GM04504 (cell line): ENCODE measurements around the gene MAP3K2.

ENCODE experiments used
- DNase-seq: peaks from one replicate; pipeline ENCODE4 v3.0.0-alpha.2; 2012; ENCODE audit warnings: low read depth

MAP3K2 gene, protein sequence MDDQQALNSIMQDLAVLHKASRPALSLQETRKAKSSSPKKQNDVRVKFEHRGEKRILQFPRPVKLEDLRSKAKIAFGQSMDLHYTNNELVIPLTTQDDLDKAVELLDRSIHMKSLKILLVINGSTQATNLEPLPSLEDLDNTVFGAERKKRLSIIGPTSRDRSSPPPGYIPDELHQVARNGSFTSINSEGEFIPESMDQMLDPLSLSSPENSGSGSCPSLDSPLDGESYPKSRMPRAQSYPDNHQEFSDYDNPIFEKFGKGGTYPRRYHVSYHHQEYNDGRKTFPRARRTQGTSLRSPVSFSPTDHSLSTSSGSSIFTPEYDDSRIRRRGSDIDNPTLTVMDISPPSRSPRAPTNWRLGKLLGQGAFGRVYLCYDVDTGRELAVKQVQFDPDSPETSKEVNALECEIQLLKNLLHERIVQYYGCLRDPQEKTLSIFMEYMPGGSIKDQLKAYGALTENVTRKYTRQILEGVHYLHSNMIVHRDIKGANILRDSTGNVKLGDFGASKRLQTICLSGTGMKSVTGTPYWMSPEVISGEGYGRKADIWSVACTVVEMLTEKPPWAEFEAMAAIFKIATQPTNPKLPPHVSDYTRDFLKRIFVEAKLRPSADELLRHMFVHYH

DNA sequence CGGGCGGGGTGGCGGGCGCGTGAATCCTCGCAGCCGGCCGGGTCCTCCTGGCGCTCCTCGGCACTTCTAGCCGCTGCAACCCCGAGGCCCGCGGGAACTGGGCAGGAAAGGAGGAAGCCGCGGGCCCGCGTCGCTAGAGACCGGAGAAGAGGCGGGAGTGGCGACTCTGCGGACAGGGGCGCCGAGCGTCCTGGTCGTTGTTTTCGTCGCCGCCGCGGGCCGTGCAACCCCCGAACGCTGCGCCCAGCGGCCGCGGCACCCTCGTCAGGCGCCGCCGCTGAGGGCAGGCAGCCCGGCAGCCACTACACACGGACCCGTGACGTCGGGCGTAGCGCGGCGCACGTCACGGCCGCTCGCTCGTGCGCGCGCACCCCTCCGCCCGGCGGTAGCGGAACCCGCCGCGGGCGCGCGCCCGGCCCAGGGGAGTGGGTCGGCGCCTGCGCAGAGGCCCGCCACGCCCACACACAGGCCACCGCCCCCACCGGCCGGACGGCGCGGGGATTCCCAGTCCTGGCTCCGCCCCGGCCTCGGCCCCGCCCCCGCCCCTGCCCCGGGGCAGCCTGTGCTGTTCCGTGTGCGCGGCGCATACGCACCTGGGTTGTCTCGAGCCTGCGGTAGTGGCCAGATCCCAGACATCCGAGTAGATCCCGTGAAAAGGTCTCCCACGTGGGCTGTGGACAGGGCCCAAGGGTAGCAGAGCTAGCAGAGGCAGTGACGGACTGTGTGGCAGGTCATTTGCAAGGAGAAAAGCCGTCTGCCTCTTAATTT is at the start of gene MAP3K2:
TSS of gene MAP3K2 (minus strand) at position 321 of the 768 bp plus-strand sequence. CDS start 44,846 bp downstream, outside the sequence.
- DNase-seq, result peak; percentile 82

GRCh38 chr2:127437056-127437455 is 49.3 kb upstream of the MAP3K2 start:
- no peak for DNase-seq

GRCh38 chr2:127434515-127434914 is 46.7 kb upstream of the MAP3K2 start:
- DNase-seq, result no peak

GRCh38 chr2:127431408-127432023 is 43.7 kb upstream of the MAP3K2 start:
- no peak for DNase-seq

DNA sequence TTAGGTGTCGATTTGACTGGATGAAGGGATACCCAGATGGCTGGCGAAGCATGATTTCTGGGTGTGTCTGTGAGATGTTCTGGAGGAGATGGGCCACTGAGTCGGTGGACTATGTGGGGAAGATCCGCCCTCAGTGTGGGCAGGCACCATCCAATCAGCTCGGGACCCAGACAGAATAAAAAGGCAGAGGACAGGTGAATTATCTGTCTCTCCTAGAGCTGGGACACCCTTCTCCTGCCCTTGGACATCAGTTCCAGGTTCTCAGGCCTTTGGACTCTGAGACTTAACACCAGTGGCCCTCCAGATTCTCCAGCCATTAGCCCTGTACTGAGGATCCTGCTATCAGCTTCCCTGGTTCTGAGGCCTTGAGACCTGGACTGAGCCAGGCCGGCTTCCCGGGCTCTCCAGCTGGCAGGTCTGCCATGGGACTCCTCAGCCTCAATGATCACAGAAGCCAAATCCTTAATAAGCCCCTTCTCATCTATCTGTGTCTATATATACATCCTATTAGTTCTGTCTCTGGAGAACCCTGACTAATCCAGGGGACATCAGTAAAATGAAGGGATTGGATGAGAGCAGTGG is 42.2 kb upstream of the MAP3K2 start:
- no peak for DNase-seq

DNA sequence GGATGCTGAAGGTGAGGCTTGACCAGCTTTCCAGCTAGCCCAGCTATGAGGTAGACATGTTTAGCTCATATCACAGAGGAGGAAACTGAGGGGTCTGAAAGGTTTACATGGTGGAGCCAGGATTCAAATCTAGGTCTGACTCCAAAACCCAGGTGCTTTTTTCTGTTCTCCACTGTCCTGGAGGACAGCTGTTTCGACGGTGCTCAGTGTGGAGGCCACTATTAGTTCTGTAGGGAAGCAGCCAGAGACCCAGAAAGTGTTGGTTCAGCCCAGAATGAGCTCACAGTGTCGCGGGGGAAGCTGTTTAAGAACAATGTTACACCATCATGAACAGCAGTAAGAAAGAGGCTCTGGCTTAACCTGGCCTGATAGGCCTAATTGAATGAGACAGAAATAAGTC is 41.5 kb upstream of the MAP3K2 start:
- no peak for DNase-seq

DNA sequence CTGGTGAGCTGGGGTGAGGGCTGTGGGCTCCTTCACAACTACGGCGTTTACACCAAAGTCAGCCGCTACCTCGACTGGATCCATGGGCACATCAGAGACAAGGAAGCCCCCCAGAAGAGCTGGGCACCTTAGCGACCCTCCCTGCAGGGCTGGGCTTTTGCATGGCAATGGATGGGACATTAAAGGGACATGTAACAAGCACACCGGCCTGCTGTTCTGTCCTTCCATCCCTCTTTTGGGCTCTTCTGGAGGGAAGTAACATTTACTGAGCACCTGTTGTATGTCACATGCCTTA is 41.0 kb upstream of the MAP3K2 start:
- DNase-seq, result no peak

DNA sequence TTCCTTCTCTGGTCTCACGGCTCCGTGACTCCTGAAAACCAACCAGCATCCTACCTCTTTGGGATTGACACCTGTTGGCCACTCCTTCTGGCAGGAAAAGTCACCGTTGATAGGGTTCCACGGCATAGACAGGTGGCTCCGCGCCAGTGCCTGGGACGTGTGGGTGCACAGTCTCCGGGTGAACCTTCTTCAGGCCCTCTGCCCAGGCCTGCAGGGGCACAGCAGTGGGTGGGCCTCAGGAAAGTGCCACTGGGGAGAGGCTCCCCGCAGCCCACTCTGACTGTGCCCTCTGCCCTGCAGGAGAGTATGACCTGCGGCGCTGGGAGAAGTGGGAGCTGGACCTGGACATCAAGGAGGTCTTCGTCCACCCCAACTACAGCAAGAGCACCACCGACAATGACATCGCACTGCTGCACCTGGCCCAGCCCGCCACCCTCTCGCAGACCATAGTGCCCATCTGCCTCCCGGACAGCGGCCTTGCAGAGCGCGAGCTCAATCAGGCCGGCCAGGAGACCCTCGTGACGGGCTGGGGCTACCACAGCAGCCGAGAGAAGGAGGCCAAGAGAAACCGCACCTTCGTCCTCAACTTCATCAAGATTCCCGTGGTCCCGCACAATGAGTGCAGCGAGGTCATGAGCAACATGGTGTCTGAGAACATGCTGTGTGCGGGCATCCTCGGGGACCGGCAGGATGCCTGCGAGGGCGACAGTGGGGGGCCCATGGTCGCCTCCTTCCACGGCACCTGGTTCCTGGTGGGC is 40.5 kb upstream of the MAP3K2 start:
- DNase-seq, result no peak

GRCh38 chr2:127427376-127428056 is 39.7 kb upstream of the MAP3K2 start:
- no peak for DNase-seq

DNA sequence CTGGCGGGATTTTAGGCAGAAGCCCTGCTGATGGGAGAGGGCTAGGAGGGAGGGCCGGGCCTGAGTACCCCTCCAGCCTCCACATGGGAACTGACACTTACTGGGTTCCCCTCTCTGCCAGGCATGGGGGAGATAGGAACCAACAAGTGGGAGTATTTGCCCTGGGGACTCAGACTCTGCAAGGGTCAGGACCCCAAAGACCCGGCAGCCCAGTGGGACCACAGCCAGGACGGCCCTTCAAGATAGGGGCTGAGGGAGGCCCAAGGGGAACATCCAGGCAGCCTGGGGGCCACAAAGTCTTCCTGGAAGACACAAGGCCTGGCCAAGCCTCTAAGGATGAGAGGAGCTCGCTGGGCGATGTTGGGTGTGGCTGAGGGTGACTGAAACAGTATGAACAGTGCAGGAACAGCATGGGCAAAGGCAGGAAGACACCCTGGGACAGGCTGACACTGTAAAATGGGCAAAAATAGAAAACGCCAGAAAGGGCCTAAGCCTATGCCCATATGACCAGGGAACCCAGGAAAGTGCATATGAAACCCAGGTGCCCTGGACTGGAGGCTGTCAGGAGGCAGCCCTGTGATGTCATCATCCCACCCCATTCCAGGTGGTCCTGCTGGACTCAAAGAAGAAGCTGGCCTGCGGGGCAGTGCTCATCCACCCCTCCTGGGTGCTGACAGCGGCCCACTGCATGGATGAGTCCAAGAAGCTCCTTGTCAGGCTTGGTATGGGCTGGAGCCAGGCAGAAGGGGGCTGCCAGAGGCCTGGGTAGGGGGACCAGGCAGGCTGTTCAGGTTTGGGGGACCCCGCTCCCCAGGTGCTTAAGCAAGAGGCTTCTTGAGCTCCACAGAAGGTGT is 39.0 kb upstream of the MAP3K2 start:
- DNase-seq, result no peak

DNA sequence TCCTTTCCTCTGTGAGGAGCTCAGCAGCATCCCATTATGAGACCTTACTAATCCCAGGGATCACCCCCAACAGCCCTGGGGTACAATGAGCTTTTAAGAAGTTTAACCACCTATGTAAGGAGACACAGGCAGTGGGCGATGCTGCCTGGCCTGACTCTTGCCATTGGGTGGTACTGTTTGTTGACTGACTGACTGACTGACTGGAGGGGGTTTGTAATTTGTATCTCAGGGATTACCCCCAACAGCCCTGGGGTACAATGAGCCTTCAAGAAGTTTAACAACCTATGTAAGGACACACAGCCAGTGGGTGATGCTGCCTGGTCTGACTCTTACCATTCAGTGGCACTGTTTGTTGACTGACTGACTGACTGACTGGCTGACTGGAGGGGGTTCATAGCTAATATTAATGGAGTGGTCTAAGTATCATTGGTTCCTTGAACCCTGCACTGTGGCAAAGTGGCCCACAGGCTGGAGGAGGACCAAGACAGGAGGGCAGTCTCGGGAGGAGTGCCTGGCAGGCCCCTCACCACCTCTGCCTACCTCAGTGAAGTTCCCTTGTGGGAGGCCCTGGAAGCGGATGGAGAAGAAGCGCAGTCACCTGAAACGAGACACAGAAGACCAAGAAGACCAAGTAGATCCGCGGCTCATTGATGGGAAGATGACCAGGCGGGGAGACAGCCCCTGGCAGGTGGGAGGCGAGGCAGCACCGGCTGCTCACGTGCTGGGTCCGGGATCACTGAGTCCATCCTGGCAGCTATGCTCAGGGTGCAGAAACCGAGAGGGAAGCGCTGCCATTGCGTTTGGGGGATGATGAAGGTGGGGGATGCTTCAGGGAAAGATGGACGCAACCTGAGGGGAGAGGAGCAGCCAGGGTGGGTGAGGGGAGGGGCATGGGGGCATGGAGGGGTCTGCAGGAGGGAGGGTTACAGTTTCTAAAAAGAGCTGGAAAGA is 38.0 kb upstream of the MAP3K2 start:
- DNase-seq, result no peak

GRCh38 chr2:127424598-127425520 is 37.1 kb upstream of the MAP3K2 start:
- DNase-seq, result no peak

DNA sequence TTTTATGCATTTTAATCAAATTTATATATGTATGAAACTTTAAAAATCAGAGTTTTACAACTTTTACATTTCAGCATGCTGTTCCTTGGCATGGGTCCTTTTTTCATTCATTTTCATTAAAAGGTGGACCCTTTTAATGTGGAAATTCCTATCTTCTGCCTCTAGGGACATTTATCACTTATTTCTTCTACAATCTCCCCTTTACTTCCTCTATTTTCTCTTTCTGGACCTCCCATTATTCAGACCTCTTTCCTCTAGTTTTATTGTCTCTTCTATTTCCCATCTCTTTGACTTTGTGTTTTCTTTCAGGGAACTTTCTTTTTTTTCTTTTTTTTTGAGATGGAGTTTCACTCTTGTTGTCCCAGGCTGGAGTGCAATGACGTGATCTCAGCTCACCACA is 36.1 kb upstream of the MAP3K2 start:
- no peak for DNase-seq

DNA sequence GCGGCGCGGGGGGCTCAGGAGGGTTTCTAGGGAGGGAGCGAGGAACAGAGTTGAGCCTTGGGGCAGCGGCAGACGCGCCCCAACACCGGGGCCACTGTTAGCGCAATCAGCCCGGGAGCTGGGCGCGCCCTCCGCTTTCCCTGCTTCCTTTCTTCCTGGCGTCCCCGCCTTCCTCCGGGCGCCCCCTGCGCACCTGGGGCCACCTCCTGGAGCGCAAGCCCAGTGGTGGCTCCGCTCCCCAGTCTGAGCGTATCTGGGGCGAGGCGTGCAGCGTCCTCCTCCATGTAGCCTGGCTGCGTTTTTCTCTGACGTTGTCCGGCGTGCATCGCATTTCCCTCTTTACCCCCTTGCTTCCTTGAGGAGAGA is 35.7 kb upstream of the MAP3K2 start:
- DNase-seq, result no peak

DNA sequence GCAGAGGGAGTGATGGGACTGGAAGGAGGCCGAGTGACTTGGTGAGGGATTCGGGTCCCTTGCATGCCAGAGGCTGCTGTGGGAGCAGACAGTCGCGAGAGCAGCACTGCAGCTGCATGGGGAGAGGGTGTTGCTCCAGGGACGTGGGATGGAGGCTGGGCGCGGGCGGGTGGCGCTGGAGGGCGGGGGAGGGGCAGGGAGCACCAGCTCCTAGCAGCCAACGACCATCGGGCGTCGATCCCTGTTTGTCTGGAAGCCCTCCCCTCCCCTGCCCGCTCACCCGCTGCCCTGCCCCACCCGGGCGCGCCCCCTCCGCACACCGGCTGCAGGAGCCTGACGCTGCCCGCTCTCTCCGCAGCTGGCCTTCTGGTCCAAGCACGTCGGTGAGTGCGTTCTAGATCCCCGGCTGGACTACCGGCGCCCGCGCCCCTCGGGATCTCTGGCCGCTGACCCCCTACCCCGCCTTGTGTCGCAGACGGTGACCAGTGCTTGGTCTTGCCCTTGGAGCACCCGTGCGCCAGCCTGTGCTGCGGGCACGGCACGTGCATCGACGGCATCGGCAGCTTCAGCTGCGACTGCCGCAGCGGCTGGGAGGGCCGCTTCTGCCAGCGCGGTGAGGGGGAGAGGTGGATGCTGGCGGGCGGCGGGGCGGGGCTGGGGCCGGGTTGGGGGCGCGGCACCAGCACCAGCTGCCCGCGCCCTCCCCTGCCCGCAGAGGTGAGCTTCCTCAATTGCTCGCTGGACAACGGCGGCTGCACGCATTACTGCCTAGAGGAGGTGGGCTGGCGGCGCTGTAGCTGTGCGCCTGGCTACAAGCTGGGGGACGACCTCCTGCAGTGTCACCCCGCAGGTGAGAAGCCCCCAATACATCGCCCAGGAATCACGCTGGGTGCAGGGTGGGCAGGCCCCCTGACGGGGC is 35.0 kb upstream of the MAP3K2 start:
- no peak for DNase-seq

DNA sequence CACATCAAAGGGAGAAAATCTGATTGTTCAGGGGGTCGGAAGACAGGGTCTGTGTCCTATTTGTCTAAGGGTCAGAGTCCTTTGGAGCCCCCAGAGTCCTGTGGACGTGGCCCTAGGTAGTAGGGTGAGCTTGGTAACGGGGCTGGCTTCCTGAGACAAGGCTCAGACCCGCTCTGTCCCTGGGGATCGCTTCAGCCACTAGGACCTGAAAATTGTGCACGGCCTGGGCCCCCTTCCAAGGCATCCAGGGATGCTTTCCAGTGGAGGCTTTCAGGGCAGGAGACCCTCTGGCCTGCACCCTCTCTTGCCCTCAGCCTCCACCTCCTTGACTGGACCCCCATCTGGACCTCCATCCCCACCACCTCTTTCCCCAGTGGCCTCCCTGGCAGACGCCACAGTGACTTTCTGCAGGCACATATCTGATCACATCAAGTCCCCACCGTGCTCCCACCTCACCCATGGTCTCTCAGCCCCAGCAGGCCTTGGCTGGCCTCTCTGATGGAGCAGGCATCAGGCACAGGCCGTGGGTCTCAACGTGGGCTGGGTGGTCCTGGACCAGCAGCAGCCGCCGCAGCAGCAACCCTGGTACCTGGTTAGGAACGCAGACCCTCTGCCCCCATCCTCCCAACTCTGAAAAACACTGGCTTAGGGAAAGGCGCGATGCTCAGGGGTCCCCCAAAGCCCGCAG is 34.2 kb upstream of the MAP3K2 start:
- no peak for DNase-seq
